A673 (cell line): Measurements from ENCODE around the gene NUDT21.

Experiments used
- EZH2 ChIP-seq: fragments of 200-600 bp; sonication (generic); IDR thresholded peaks from 2 replicates; pipeline ENCODE4 v1.6.1; 2017; ENCODE audit warnings: borderline replicate concordance, low read depth, mild to moderate bottlenecking, mixed read lengths, antibody characterized with exemption, low read length; ENCODE audit not compliant: poor library complexity, severe bottlenecking
- TF ChIP-seq, protein P1 (sequence below): fragments of 300-800, 200-600 bp; sonication (generic); conservative IDR thresholded peaks from 2 replicates; pipeline ENCODE4 v1.5.1; 2017; ENCODE audit warnings: low read depth, mild to moderate bottlenecking, antibody characterized with exemption, low read length, moderate library complexity, mixed read lengths

- no peak for TF ChIP-seq EZH2
- TF ChIP-seq, protein P1, sequence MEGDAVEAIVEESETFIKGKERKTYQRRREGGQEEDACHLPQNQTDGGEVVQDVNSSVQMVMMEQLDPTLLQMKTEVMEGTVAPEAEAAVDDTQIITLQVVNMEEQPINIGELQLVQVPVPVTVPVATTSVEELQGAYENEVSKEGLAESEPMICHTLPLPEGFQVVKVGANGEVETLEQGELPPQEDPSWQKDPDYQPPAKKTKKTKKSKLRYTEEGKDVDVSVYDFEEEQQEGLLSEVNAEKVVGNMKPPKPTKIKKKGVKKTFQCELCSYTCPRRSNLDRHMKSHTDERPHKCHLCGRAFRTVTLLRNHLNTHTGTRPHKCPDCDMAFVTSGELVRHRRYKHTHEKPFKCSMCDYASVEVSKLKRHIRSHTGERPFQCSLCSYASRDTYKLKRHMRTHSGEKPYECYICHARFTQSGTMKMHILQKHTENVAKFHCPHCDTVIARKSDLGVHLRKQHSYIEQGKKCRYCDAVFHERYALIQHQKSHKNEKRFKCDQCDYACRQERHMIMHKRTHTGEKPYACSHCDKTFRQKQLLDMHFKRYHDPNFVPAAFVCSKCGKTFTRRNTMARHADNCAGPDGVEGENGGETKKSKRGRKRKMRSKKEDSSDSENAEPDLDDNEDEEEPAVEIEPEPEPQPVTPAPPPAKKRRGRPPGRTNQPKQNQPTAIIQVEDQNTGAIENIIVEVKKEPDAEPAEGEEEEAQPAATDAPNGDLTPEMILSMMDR = no peak
Observed at GRCh38 chr16:56399047-56399446, 52.1 kb downstream of the NUDT21 start.
